GM10248 (cell line): ENCODE data around the gene NMD3.

Source experiments
- CTCF ChIA-PET: fragments of 300-600 bp; sonication (Branson Sonifier 250); formaldehyde crosslinking; extraction: SDS; loops from one replicate; lab custom pipeline; 2021; ENCODE audit warnings: antibody characterized with exemption; lab: Yijun Ruan, JAX
- POLR2A ChIA-PET: fragments of 350-650 bp; sonication (Branson Sonifier 250); formaldehyde crosslinking; extraction: SDS; loops from one replicate; lab custom pipeline; 2020; ENCODE audit warnings: antibody characterized with exemption; lab: Yijun Ruan, JAX
- DNase-seq: peaks from one replicate; pipeline ENCODE4 v3.0.0; 2012; ENCODE audit errors: extremely low spot score
- TF ChIP-seq, protein P1 (sequence below): IDR thresholded peaks from 2 replicates; pipeline ENCODE4 v1.5.1; 2012; ENCODE audit warnings: mild to moderate bottlenecking, low read depth; ENCODE audit errors: extremely low read depth, missing control alignments, control extremely low read depth

NMD3 gene

DNA sequence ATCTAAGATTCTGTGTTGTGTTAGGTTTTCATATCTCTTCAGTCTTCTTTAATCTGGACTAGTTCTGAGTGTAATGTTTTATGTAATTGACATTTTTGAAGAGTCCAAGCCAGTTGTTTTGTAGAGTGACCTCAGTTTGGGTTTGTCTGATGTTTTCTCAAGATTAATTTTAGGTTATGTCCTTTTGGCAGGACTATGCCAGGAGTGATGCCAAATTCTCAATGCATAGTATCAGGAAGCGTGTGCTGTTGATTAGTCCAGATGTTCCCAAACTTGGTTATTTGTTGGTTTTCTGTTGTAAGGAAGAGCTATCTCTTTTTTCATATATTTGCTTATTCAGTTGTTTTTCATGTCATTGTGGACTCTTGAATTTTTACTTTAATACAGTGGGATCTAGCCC lies 32.6 kb downstream of the NMD3 start:
- TF ChIP-seq, protein P1, sequence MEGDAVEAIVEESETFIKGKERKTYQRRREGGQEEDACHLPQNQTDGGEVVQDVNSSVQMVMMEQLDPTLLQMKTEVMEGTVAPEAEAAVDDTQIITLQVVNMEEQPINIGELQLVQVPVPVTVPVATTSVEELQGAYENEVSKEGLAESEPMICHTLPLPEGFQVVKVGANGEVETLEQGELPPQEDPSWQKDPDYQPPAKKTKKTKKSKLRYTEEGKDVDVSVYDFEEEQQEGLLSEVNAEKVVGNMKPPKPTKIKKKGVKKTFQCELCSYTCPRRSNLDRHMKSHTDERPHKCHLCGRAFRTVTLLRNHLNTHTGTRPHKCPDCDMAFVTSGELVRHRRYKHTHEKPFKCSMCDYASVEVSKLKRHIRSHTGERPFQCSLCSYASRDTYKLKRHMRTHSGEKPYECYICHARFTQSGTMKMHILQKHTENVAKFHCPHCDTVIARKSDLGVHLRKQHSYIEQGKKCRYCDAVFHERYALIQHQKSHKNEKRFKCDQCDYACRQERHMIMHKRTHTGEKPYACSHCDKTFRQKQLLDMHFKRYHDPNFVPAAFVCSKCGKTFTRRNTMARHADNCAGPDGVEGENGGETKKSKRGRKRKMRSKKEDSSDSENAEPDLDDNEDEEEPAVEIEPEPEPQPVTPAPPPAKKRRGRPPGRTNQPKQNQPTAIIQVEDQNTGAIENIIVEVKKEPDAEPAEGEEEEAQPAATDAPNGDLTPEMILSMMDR, result no peak
- CTCF ChIA-PET, result interaction anchor here (0.8 to 1.1 kb wide), 2 partner anchors 21 to 23 kb away, joined by 3 read pairs; no protein-coding TSS in a partner anchor
- POLR2A ChIA-PET, result no interaction called here
- DNase-seq, result no peak

DNA sequence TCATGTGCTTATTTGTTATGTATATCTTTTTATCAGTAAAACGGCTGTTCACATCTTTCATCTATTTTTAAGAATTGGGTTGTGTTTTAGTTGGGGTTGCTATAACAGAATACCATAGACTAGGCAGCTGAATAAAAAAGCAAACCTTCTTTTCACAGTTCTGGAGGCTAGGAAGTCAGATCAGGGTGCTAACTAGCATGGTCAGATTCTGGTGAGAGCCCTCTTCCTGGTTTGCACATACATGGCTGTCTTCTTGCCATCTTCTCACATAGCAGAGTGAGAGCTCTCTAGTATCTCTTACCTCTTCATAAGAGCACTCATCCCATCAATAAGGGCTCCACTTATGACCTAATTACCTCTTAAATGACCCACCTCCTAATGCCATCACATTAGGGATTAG lies 33.8 kb downstream of the NMD3 start:
- DNase-seq, result no peak
- ChIA-PET POLR2A (no interaction called here), CTCF (interaction anchor here (1.1 to 1.5 kb wide), 2 partner anchors 22 to 298 kb away, joined by 3 read pairs; no protein-coding TSS in a partner anchor)
- TF ChIP-seq, protein P1, result no peak

DNA sequence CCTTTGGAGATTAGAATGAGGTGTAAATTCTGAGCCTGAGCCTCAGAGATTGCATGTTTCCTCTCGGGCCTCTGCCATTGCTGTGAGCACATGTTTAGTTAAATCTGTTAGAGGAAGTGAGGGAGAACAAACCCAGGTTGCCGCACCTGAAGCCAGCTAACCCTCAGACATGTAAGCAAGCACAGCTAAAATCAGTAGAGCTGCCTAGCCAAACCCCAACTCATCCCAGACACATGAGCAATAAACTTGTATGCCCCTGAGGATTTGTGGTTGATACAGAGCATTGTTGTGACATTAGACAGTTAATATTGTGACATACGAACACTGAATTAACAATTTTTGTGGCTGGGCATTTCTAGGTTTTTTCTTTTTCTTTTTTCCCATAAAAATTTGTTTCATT lies 41.9 kb downstream of the NMD3 start:
- DNase-seq, result no peak
- CTCF ChIA-PET, result no interaction called here
- POLR2A ChIA-PET, result no interaction called here
- TF ChIP-seq, protein P1, result no peak

DNA sequence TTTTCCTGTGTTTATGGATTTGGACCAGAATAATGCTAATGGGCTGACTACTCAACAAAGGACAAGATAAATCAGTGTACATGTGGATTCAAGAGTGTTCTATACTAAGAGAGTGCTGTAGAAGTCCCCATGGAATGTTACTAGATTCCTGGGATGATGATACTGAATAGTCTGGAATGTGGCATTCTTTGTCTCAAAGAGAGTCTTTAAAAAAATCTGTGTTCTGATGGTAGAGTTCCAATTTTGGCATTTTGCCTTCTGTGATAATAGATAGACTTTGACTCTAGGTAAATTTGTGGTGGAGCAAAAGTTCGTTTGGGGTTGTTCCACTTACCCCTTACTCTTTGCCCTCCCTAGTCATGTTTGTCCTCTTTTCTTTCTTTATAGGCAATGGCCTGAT lies 43.7 kb downstream of the NMD3 start:
- no peak for DNase-seq
- ChIA-PET POLR2A (no interaction called here), CTCF (no interaction called here)
- TF ChIP-seq, protein P1, result no peak

DNA sequence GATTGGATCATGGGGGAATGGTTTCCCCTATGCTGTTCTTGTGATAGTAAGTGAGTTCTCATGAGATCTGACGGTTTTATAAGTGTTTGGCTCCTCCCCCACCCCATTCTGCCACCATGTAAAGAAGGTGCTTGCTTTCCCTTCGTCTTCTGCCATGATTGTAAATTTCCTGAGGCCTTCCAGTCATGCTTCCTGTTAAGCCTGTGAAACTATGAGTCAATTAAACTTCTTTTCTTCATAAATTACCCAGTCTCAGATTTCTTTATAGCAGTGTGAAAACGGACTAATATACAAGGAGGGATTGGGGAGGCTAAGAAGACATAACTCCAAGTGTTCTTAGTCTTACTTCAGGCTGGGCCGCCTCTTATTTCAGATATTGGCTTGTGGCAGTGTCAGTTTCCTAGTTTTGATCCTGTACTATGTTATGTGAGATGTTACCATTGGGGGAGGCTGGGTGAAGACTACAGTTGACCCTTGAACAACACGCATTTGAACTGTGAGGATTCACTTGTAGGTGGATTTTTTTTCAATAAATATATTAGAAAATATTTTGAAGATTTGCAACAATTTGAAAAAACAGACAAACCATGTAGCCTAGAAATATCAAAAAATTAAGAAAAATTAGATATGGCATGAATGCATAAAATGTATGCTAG lies 44.9 kb downstream of the NMD3 start:
- ChIA-PET POLR2A (no interaction called here), CTCF (interaction anchor here (1.3 to 1.7 kb wide), 2 partner anchors 8 to 17 kb away, joined by 4 to 5 read pairs; no protein-coding TSS in a partner anchor)
- no peak for DNase-seq
- TF ChIP-seq, protein P1, result no peak

DNA sequence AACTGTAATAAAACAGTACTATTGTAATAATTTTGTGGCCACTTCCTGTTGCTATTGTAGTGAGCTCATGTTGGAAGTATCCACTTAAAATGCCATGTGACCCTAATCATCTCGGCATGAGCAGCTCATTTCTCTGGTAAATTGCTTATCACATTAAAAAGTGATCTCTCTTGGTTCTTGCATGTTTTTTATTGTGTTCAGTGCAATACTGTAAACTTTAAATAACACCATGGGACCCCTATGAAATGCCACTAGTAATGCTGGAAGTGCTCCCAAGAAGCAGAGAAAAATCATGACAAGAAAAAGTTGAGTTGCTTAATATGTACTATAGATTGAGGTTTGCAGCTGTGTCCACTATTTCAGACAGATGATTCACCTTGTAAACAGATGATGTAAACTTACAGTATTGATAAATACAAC lies 45.6 kb downstream of the NMD3 start:
- ChIA-PET POLR2A (no interaction called here), CTCF (interaction anchor here (1.3 to 1.7 kb wide), 4 partner anchors 9 to 18 kb away, joined by 4 to 7 read pairs (median 6); no protein-coding TSS in a partner anchor)
- TF ChIP-seq, protein P1, result no peak
- DNase-seq, result no peak
